A673 (cell line): ENCODE data around the gene TENM3.

Experiments
- CTCF ChIP-seq: fragments of 300-800, 200-600 bp; sonication (generic); conservative IDR thresholded peaks from 2 replicates; pipeline ENCODE4 v1.5.1; 2017; ENCODE audit warnings: low read depth, mild to moderate bottlenecking, antibody characterized with exemption, low read length, moderate library complexity, mixed read lengths
- EZH2 ChIP-seq: fragments of 200-600 bp; sonication (generic); IDR thresholded peaks from 2 replicates; pipeline ENCODE4 v1.6.1; 2017; ENCODE audit warnings: borderline replicate concordance, low read depth, mild to moderate bottlenecking, mixed read lengths, antibody characterized with exemption, low read length; ENCODE audit not compliant: poor library complexity, severe bottlenecking

- no peak for TF ChIP-seq CTCF
- TF ChIP-seq EZH2: no peak
These were observed 60.6 kb downstream of the TENM3 start for GRCh38 chr4:182303847-182304246.
